Psoas muscle (tissue), 8 donors: ENCODE data around the gene METTL26. TPM values are rescaled to one million over a fixed set of nuclear protein-coding genes. Genes with fewer than 3 reads are reported as not detected.

ENCODE experiments used
- ATAC-seq, 4 donors: fragments of 200-7000 bp; cut with Tn5 transposase; one replicate each; pipeline ENCODE4 v1.9.1; 2020; ENCODE audit warnings: moderate library complexity in 3 of 4, mild to moderate bottlenecking in 2 of 4
- DNase-seq, 2 donors: peaks; one replicate each; pipeline ENCODE4 v3.0.0-alpha.2; 2020
- H3K27ac ChIP-seq: fragments of 200-600 bp; one replicate; pipeline ENCODE4 v1.8.0; 2022
- H3K27me3 ChIP-seq, 3 donors: fragments of 200-600 bp in 1 of 3; one replicate each; pipeline versions ENCODE4 v1.6.1 to v1.8.0; 2013 to 2022; ENCODE audit warnings: low read length in 2 of 3, mild to moderate bottlenecking in 2 of 3, moderate library complexity in 1 of 3; ENCODE audit not compliant: insufficient read depth in 3 of 3
- H3K36me3 ChIP-seq, 2 donors: fragments of 200-600 bp in 1 of 2; one replicate each; pipeline versions ENCODE4 v1.6.1 to v1.8.0; 2013 to 2022; ENCODE audit warnings: low read depth in 1 of 2, mild to moderate bottlenecking in 1 of 2, moderate library complexity in 1 of 2; ENCODE audit not compliant: insufficient read depth in 1 of 2
- H3K4me1 ChIP-seq: fragments of 200-600 bp; one replicate; pipeline ENCODE4 v1.8.0; 2022
- H3K4me3 ChIP-seq: fragments of 200-600 bp; one replicate; pipeline ENCODE4 v1.8.0; 2022; ENCODE audit warnings: mild to moderate bottlenecking
- H3K9me3 ChIP-seq: fragments of 200-600 bp; one replicate; pipeline ENCODE4 v1.8.0; 2022
- WGBS, 3 donors: extraction: QIAGEN DNeasy Blood & Tissue Kit; methylation state at CpG; one replicate each; pipeline versions ENCODE4 v1.1.6 to v1.1.7; 2013; 5-methylcytosine and 5-hydroxymethylcytosine counted together
- intact Hi-C, 2 donors: fragments of 100-400 bp; cut with DNase I; formaldehyde crosslinking; loops; one replicate each; pipeline versions ENCODE4 v1.11.0 to v1.14.2; 2022
- polyA plus RNA-seq, 3 donors: library from polyadenylated mRNA; stranded (reverse); fragments of 200-250 nt; gene quantifications; one replicate each; pipeline ENCODE4 v1.2.3, GENCODE V29; 2013
- total RNA-seq, 4 donors: library from RNA; stranded (reverse); fragmentation: NEBNext Ultra II Directional in 2 of 4; extraction: Animal tissue kit (Norgen Biotek cat#: 25700) in 2 of 4; gene quantifications; one replicate each; pipeline versions ENCODE4 v1.2.1 to v1.2.4, GENCODE V29; 2021 to 2023
- TF ChIP-seq, protein P1 (sequence below): fragments of 200-600 bp; IDR thresholded peaks from one replicate; pipeline ENCODE4 v1.8.0; 2022; ENCODE audit warnings: antibody characterized with exemption
- donor health status: healthy with polysubstance abuse.
- donor health status: DM: no; HTN: no; CAD: no; lungs with moderate emphysema.
- donor health status: Bipolar disorder and iron deficiency.
- donor health status: healthy.
- donor health status: DM: yes; HTN: yes; CAD: no.
- donor health status: DM: no; HTN: no; CAD: no.
- donor health status: DM: no; HTN: no; CAD: no.
- donor health status: DM: yes; HTN: yes; CAD: no.

Gene METTL26
- total and polyA plus RNA-seq, 7 donors, result 42.4 to 97.8 (median 55.6) TPM

DNA sequence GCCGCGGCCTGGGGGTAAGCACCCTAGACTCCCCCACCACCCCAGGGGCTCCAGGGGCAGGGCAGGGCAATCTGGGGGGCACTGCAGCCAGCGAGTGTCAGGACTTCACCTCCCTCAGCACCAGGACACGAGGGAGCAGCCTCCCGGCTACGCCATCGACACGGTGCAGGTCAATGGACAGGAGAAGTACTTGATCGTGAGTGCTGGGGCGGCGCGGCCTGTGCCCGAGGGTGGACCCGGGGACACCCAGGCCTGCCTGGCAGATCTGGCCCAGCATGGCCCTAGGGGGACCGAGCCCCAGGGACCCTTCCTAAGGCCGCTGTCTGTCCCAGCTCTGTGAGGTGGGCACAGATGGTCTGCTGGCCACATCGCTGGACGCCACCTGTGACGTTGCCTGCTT, 36.3 kb upstream of the METTL26 start:
- Histone ChIP-seq H3K36me3 (peaks cover 4 to 46% of the 10 kb centered on the region in 2 donors), H3K4me1 (peaks cover 18% of the 10 kb centered on the region), H3K27me3 (no peaks in the 10 kb centered on the region), H3K4me3 (no peak overlapping the region), H3K27ac (no peak overlapping the region), H3K9me3 (no peaks in the 10 kb centered on the region)
- DNase-seq, result no peak
- intact Hi-C loops, result no loop called here
- 89 to 91% (median 91%) methylated on average over 14 to 19 of the region's 19 CpGs for WGBS, 3 donors
- ATAC-seq, result no peak
- TF ChIP-seq, protein P1, sequence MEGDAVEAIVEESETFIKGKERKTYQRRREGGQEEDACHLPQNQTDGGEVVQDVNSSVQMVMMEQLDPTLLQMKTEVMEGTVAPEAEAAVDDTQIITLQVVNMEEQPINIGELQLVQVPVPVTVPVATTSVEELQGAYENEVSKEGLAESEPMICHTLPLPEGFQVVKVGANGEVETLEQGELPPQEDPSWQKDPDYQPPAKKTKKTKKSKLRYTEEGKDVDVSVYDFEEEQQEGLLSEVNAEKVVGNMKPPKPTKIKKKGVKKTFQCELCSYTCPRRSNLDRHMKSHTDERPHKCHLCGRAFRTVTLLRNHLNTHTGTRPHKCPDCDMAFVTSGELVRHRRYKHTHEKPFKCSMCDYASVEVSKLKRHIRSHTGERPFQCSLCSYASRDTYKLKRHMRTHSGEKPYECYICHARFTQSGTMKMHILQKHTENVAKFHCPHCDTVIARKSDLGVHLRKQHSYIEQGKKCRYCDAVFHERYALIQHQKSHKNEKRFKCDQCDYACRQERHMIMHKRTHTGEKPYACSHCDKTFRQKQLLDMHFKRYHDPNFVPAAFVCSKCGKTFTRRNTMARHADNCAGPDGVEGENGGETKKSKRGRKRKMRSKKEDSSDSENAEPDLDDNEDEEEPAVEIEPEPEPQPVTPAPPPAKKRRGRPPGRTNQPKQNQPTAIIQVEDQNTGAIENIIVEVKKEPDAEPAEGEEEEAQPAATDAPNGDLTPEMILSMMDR, result no peak

DNA sequence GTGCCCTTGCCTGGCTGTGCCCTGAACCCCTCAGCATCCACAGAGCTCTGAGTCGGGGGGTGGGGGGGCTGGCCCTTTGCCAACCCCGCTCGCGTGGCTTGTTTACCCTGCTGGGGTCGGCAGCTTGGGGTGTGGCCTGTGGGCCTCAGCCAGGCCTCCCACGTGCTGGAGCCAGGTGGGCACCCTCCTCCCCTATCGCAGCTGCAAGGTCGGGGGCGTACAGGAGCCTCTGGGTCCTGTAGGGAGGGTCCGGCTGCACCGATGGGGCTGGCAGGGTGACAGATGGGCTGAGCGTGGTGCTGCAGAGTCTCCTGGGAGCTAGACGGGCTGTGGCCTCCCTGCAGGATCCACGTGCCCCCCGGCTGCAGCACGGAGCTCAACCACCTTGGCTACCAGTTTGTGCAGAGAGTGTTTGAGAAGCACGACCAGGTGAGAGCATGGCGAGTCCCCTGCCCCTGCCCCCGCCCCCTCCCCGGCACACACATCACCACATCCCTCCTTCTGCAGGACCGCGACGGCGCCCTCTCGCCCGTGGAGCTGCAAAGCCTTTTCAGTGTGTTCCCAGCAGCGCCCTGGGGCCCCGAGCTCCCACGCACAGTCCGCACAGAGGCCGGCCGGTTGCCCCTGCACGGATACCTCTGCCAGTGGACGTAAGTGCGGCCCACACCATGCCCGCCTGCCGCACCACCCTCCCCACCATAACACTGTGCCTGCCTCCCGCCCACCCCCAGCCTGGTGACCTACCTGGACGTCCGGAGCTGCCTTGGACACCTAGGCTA, 35.4 kb upstream of the METTL26 start:
- Histone ChIP-seq H3K27ac (no peak overlapping the region), H3K4me3 (no peak overlapping the region), H3K36me3 (peaks cover 4 to 46% of the 10 kb centered on the region in 2 donors), H3K4me1 (peaks cover 21% of the 10 kb centered on the region), H3K27me3 (no peaks in the 10 kb centered on the region), H3K9me3 (no peaks in the 10 kb centered on the region)
- WGBS, 3 donors, result 79 to 84% (median 83%) methylated on average over 38 to 40 of the region's 40 CpGs
- DNase-seq (no peak), ATAC-seq (no peak)
- TF ChIP-seq, protein P1, result no peak
- intact Hi-C loops, result no loop called here

DNA sequence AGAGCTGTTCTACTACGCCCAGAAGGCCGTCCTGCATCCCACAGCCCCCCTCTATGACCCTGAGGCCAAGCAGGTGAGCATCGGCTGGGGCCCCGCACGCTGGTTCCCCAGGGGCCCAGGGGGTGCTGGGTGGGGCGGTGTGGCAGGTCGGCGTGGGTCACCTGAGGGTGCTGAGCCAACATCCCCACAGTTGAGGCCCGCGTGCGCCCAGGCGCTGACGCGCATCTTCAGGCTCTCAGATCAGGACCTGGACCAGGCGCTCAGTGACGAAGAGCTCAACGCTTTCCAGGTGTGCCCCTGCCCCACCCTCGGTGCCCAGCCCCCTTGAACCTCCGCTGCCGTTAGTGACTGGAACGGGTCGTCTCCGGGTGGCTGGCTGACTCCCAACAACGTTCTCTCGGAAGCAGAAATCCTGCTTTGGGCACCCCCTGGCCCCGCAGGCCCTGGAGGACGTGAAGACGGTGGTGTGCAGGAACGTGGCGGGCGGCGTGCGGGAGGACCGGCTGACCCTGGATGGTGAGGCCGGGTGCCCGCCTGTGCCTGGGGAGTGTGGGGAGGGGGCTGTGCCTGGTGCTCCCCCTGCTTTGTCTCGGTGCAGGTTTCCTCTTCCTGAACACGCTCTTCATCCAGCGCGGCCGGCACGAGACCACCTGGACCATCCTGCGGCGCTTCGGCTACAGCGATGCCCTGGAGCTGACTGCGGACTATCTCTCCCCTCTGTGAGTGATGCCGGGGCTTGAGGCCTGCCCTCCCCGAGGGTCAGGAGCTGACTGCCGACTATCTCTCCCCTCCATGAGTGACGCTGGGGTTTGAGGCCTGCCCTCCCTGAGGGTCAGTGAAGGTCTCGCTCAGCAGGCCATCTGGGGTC, 34.6 kb upstream of the METTL26 start:
- H3K27me3 ChIP-seq, result no peaks in the 10 kb centered on the region
- 88 to 89% (median 89%) methylated on average over 52 of the region's 52 CpGs for WGBS, 3 donors
- H3K4me3 ChIP-seq, result no peak overlapping the region
- intact Hi-C loops, result no loop called here
- peaks cover 4 to 46% of the 10 kb centered on the region in 2 donors for H3K36me3 ChIP-seq
- DNase-seq (no peak), ATAC-seq (no peak)
- TF ChIP-seq, protein P1, result no peak
- no peaks in the 10 kb centered on the region for H3K9me3 ChIP-seq
- no peak overlapping the region for H3K27ac ChIP-seq
- H3K4me1 ChIP-seq, result peaks cover 21% of the 10 kb centered on the region

DNA sequence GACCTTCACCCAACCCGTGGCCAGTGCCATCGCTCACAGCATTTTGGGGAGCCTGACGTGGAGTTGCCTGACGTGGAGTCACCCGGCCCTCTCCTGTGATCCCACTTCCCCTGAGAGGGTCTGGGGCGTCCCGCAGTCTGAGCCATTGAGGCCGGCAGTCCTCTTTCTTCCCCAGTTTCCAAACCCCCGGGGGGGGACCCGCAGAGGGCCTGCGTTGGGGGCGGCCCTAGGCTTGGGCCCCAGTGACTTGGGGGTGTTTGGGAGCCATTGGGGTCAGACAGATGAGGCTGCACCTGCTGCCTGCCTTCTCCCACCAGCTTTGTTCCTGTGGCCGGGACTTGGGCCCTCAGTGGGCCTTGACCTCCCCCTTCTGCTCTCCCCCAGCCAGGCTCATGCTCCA, 33.6 kb upstream of the METTL26 start:
- intact Hi-C loops, result no loop called here
- DNase-seq (no peak), ATAC-seq (no peak)
- no peak overlapping the region for H3K4me3 ChIP-seq
- H3K27ac ChIP-seq, result no peak overlapping the region
- H3K27me3 ChIP-seq, result no peaks in the 10 kb centered on the region
- peaks cover 4 to 46% of the 10 kb centered on the region in 2 donors for H3K36me3 ChIP-seq
- H3K9me3 ChIP-seq, result no peaks in the 10 kb centered on the region
- H3K4me1 ChIP-seq, result peaks cover 14% of the 10 kb centered on the region
- 86 to 93% (median 90%) methylated on average over 13 of the region's 13 CpGs for WGBS, 3 donors
- TF ChIP-seq, protein P1, result no peak
